DOHH2 (cell line): ENCODE results near the gene DFFA.

Experiments used
- H3F3A ChIP-seq: fragments of 200-600 bp; sonication (generic), shearing (Covaris generic); 2 replicates; pipeline ENCODE4 v1.6.0; 2016; ENCODE audit warnings: antibody characterized with exemption, mild to moderate bottlenecking; ENCODE audit not compliant: control insufficient read depth, insufficient read depth
- H3K27ac ChIP-seq: fragments of 200-600 bp; sonication (generic); 2 replicates; pipeline ENCODE4 v1.5.1; 2014; ENCODE audit warnings: low read depth, mild to moderate bottlenecking, low read length, moderate library complexity
- H3K27me3 ChIP-seq: fragments of 200-600 bp; sonication (generic); 2 replicates; pipeline ENCODE4 v1.6.1; 2014; ENCODE audit warnings: mild to moderate bottlenecking, low read length, mixed read lengths; ENCODE audit not compliant: control insufficient read depth
- H3K36me3 ChIP-seq: fragments of 200-600 bp; sonication (generic); 2 replicates; pipeline ENCODE4 v1.6.1; 2014; ENCODE audit warnings: mild to moderate bottlenecking, low read length, moderate library complexity, mixed read lengths; ENCODE audit not compliant: control insufficient read depth
- H3K4me1 ChIP-seq: fragments of 200-600 bp; sonication (generic); 2 replicates; pipeline ENCODE4 v1.6.1; 2014; ENCODE audit warnings: mild to moderate bottlenecking, low read length, mixed read lengths; ENCODE audit not compliant: control insufficient read depth
- H3K4me2 ChIP-seq: fragments of 200-600 bp; sonication (generic); 2 replicates; pipeline ENCODE4 v1.6.0; 2014; ENCODE audit warnings: mild to moderate bottlenecking, low read length, moderate library complexity
- H3K4me3 ChIP-seq: fragments of 200-600 bp; sonication (generic); 2 replicates; pipeline ENCODE4 v1.5.1; 2014; ENCODE audit warnings: mild to moderate bottlenecking, low read length, mixed read lengths
- H3K79me2 ChIP-seq: fragments of 200-600 bp; sonication (generic); 2 replicates; pipeline ENCODE4 v1.6.1; 2014; ENCODE audit warnings: mild to moderate bottlenecking, low read length, mixed read lengths; ENCODE audit not compliant: control insufficient read depth
- H3K9me2 ChIP-seq: fragments of 200-600 bp; sonication (generic); replicated peaks from 2 replicates; pipeline ENCODE4 v1.6.1; 2014; ENCODE audit warnings: mild to moderate bottlenecking, low read length, mixed read lengths; ENCODE audit not compliant: control insufficient read depth
- H3K9me3 ChIP-seq: fragments of 200-600 bp; sonication (generic); 2 replicates; pipeline ENCODE4 v1.6.1; 2014; ENCODE audit warnings: antibody characterized with exemption, low read length, mixed read lengths; ENCODE audit not compliant: control insufficient read depth, insufficient read depth
- H4K20me1 ChIP-seq: fragments of 200-600 bp; sonication (generic); 2 replicates; pipeline ENCODE4 v1.6.0; 2014; ENCODE audit warnings: low read depth, mild to moderate bottlenecking, antibody characterized with exemption, low read length, moderate library complexity; ENCODE audit not compliant: control insufficient read depth, insufficient read depth
- CTCF ChIP-seq: fragments of 200-600 bp; sonication (generic); IDR thresholded peaks from one replicate; pipeline ENCODE4 v1.5.1; 2014; ENCODE audit warnings: antibody characterized with exemption, mild to moderate bottlenecking, low read depth, low read length; ENCODE audit not compliant: poor library complexity, severe bottlenecking
- EZH2phosphoT487 ChIP-seq: fragments of 200-600 bp; sonication (generic); IDR thresholded peaks from 2 replicates; pipeline ENCODE4 v1.6.1; 2017; ENCODE audit warnings: borderline replicate concordance, mild to moderate bottlenecking, antibody characterized with exemption, low read length, moderate library complexity, mixed read lengths

Gene DFFA

DNA sequence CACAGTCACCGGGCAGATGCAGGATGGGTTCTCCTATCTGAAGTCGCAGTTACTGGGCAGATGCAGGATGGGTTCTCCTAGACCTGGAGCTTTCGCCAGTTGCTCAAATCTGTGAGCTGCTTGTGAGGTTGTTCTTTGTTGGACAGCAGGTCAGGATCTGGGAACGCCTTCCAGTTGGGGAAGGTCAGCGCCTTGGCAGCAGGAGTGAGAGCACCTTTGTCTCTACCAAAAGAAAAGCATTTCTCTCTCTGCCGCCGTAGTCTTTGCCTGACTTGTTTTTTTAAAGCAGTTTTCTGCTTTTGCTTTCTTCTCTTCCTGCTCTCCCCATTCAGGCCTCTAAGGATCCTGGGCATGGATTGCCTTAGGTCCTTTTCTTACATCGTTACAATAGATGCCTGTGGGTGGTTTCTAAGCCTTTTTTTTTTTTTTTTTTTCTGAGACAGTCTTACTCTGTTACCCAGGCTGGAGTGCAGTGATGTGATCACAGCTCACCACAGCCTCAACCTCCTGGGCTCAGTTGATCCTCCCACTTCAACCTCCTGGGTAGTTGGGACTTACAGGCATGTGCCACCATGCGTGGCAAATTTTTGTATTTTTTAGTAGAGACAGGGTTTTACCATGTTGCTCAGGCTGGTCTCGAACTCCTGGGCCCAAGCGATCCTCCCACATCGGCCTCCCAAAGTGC is 18.1 kb upstream of the DFFA start:
- H3K9me3 ChIP-seq, result peaks cover 3% of the 10 kb centered on the region; the same call in 1 of the 2 replicates
- 0 out of 2 replicates have a peak, but pooled peaks cover 2% of the 10 kb centered on the region for H3F3A ChIP-seq
- H3K4me2 ChIP-seq, result no peak overlapping the region
- H3K4me1 ChIP-seq, result peaks cover 22% of the 10 kb centered on the region
- H3K9me2 ChIP-seq, result no peaks in the 10 kb centered on the region
- TF ChIP-seq CTCF, result no peak
- TF ChIP-seq EZH2phosphoT487, result no peak
- no peak overlapping the region for H3K4me3 ChIP-seq
- peaks cover 7% of the 10 kb centered on the region for H3K36me3 ChIP-seq
- H3K27ac ChIP-seq, result no peak overlapping the region
- H3K27me3 ChIP-seq, result no peaks in the 10 kb centered on the region
- 0 out of 2 replicates have a peak, but pooled peaks cover 9% of the 10 kb centered on the region for H4K20me1 ChIP-seq
- H3K79me2 ChIP-seq, result peaks cover 70% of the 10 kb centered on the region

GRCh38 chr1:10489291-10490055 is 17.1 kb upstream of the DFFA start:
- Histone ChIP-seq H3K4me2 (no peak overlapping the region), H3K79me2 (peaks cover 72% of the 10 kb centered on the region), H3K36me3 (peaks cover 4% of the 10 kb centered on the region; the same call in 1 of the 2 replicates), H3K9me2 (no peaks in the 10 kb centered on the region), H3K4me3 (no peak overlapping the region), H3K4me1 (peaks cover 12% of the 10 kb centered on the region), H3K9me3 (peaks cover 3% of the 10 kb centered on the region; the same call in 1 of the 2 replicates), H3K27ac (no peak overlapping the region), H4K20me1 (0 out of 2 replicates have a peak, but pooled peaks cover 9% of the 10 kb centered on the region), H3K27me3 (no peaks in the 10 kb centered on the region), H3F3A (0 out of 2 replicates have a peak, but pooled peaks cover 2% of the 10 kb centered on the region)
- TF ChIP-seq EZH2phosphoT487 (no peak), CTCF (no peak)

DNA sequence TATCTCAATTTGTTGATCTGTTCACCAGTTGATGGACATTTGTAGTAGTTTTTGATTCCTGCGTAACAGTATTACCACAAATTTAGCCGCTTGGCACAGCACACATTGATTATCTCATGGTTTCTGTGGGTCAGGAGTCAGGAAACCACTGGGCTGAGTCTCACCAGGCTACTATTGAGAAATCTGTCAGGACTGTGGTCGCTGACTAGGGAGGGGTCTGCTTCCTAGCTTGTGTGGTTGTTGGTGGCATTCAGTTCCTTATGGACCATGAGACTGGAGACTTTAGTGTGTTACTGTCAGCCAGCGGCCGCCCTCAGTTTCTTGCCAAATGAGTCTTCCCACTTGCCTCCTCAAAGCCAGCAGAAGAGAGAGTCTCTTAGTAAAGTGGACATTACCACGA is 12.2 kb upstream of the DFFA start:
- Histone ChIP-seq H3K9me3 (peaks cover 3% of the 10 kb centered on the region; the same call in 1 of the 2 replicates), H4K20me1 (0 out of 2 replicates have a peak, but pooled peaks cover under 1% of the 10 kb centered on the region), H3K27ac (no peak overlapping the region), H3K79me2 (peaks cover 75% of the 10 kb centered on the region), H3K4me2 (no peak overlapping the region), H3F3A (no peaks in the 10 kb centered on the region), H3K36me3 (no peaks in the 10 kb centered on the region), H3K27me3 (no peaks in the 10 kb centered on the region), H3K4me3 (no peak overlapping the region), H3K4me1 (peaks cover 2% of the 10 kb centered on the region), H3K9me2 (no peaks in the 10 kb centered on the region)
- no peak for TF ChIP-seq EZH2phosphoT487
- no peak for TF ChIP-seq CTCF
